ENCODE measurements around the gene BDH1. TPM values are rescaled to one million over a fixed set of nuclear protein-coding genes. Genes with fewer than 3 reads are reported as not detected.
"Not testable (repeated sequence)": the region's sequence is repeated elsewhere in the genome, so short reads cannot be mapped to it uniquely, and the experiment has no call there.

The BDH1 gene
- total RNA-seq, 1 donor from 2014 or later, result 12.4 TPM

GRCh38 chr3:197576838-197577237, 21.1 kb upstream of the BDH1 start:
- Histone ChIP-seq H3K4me1 (no peaks in the 10 kb centered on the region), H3K27ac (no peak overlapping the region), H3K9me3 (no peaks in the 10 kb centered on the region), H3K36me3 (no peaks in the 10 kb centered on the region), H3K27me3 (ENCODE audit: low read depth) (no peaks in the 10 kb centered on the region), H3K4me3 (no peak overlapping the region)
- no peak for DNase-seq
- no peak for ATAC-seq
- no peak for TF ChIP-seq CTCF (IDR thresholded peaks at IDR 0.05)
- intact Hi-C loops (cut with DNase I), result no loop called here

- no peak for TF ChIP-seq CTCF (IDR thresholded peaks at IDR 0.05)
- H3K4me1 ChIP-seq, result no peaks in the 10 kb centered on the region
- intact Hi-C loops (cut with DNase I), result no loop called here
- ATAC-seq, result no peak
- no peaks in the 10 kb centered on the region for H3K36me3 ChIP-seq
- H3K27ac ChIP-seq, result no peak overlapping the region
- no peak for DNase-seq
- H3K4me3 ChIP-seq, result no peak overlapping the region
- H3K27me3 ChIP-seq (ENCODE audit: low read depth), result no peaks in the 10 kb centered on the region
- H3K9me3 ChIP-seq, result no peaks in the 10 kb centered on the region
Observed at GRCh38 chr3:197575362-197575761, 19.6 kb upstream of the BDH1 start.

- DNase-seq; H3K9me3 ChIP-seq; H3K27ac ChIP-seq; H3K27me3 ChIP-seq (ENCODE audit: low read depth); H3K4me1 ChIP-seq; H3K4me3 ChIP-seq; intact Hi-C loops (cut with DNase I); ATAC-seq; H3K36me3 ChIP-seq: not testable (repeated sequence)
Observed at GRCh38 chr3:197574396-197574991, 18.7 kb upstream of the BDH1 start.

- no peak for DNase-seq
- ATAC-seq, result no peak
- Histone ChIP-seq H3K4me3 (no peak overlapping the region), H3K9me3 (no peaks in the 10 kb centered on the region), H3K4me1 (no peaks in the 10 kb centered on the region), H3K27ac (no peak overlapping the region), H3K36me3 (no peaks in the 10 kb centered on the region), H3K27me3 (ENCODE audit: low read depth) (no peaks in the 10 kb centered on the region)
- intact Hi-C loops (cut with DNase I), result no loop called here
- no peak for TF ChIP-seq CTCF (IDR thresholded peaks at IDR 0.05)
Observed at GRCh38 chr3:197573048-197573767, 17.4 kb upstream of the BDH1 start.

GRCh38 chr3:197571880-197572172, 16.1 kb upstream of the BDH1 start:
- H3K27me3 ChIP-seq (ENCODE audit: low read depth); H3K4me1 ChIP-seq; ATAC-seq; DNase-seq; H3K4me3 ChIP-seq; H3K36me3 ChIP-seq; intact Hi-C loops (cut with DNase I); H3K9me3 ChIP-seq; H3K27ac ChIP-seq: not testable (repeated sequence)

GRCh38 chr3:197571074-197571879, 15.5 kb upstream of the BDH1 start:
- H3K4me3 ChIP-seq; H3K27ac ChIP-seq; intact Hi-C loops (cut with DNase I); H3K9me3 ChIP-seq; ATAC-seq; H3K4me1 ChIP-seq; H3K27me3 ChIP-seq (ENCODE audit: low read depth); H3K36me3 ChIP-seq; DNase-seq: not testable (repeated sequence)

GRCh38 chr3:197569433-197569832, 13.7 kb upstream of the BDH1 start:
- H3K36me3 ChIP-seq; intact Hi-C loops (cut with DNase I); H3K4me3 ChIP-seq; H3K27me3 ChIP-seq (ENCODE audit: low read depth); DNase-seq; H3K4me1 ChIP-seq; ATAC-seq; H3K9me3 ChIP-seq; H3K27ac ChIP-seq: not testable (repeated sequence)
